Frontal cortex (tissue), 4 donors: ENCODE results near the gene DPP4. TPM values are rescaled to one million over a fixed set of nuclear protein-coding genes. Genes with fewer than 3 reads are reported as not detected.
"Not testable (repeated sequence)": the region's sequence is repeated elsewhere in the genome, so short reads cannot be mapped to it uniquely, and the experiment has no call there.

Experiments
- DNase-seq, 2 donors: peaks; one replicate each; pipeline ENCODE4 v3.0.0; 2012; ENCODE audit warnings: low spot score in 2 of 2
- FAIRE-seq: peaks from 2 replicates; lab custom pipeline; 2012; peaks lifted over from hg19 to GRCh38; lab: Jason Lieb, UNC
- total RNA-seq: library from RNA; depleted of rRNA; stranded (reverse); fragments of >200 nt; gene quantifications from one replicate; pipeline ENCODE4 v1.2.3, GENCODE V29; 2014
- donor health status: control.
- donor health status: control.
- donor health status: control.

The DPP4 gene
- total RNA-seq, 1 donor from 2014 or later: 8.6 TPM

- DNase-seq (no peak), FAIRE-seq (no peak)
Measured at GRCh38 chr2:161998857-161999256, 75.2 kb downstream of the DPP4 start.

- DNase-seq: no peak
- FAIRE-seq: no peak
Measured at GRCh38 chr2:161997916-161998471, 76.0 kb downstream of the DPP4 start.

GRCh38 chr2:161995553-161996016, 78.4 kb downstream of the DPP4 start:
- DNase-seq (no peak), FAIRE-seq (no peak)

GRCh38 chr2:161994761-161995520, 79.1 kb downstream of the DPP4 start:
- FAIRE-seq: no peak
- DNase-seq: no peak

- FAIRE-seq (no peak), DNase-seq (no peak)
Measured at GRCh38 chr2:161992531-161992930, 81.5 kb downstream of the DPP4 start.

GRCh38 chr2:161991991-161992390, 82.0 kb downstream of the DPP4 start:
- FAIRE-seq: no peak
- no peak for DNase-seq

- no peak for FAIRE-seq
- no peak for DNase-seq
Measured at GRCh38 chr2:161990741-161991140, 83.3 kb downstream of the DPP4 start.

GRCh38 chr2:161990036-161990435, 84.0 kb downstream of the DPP4 start:
- FAIRE-seq: no peak
- DNase-seq: no peak

- no peak for DNase-seq
Measured at GRCh38 chr2:161988589-161988988, 85.4 kb downstream of the DPP4 start.

GRCh38 chr2:161987311-161987710, 86.7 kb downstream of the DPP4 start:
- no peak for FAIRE-seq

More at GRCh38 chr2:161988589-161988988, 85.4 kb downstream of the DPP4 start:
- FAIRE-seq: no peak

GRCh38 chr2:161983866-161984265, 90.1 kb downstream of the DPP4 start:
- no peak for DNase-seq
- FAIRE-seq: no peak

More at GRCh38 chr2:161987311-161987710, 86.7 kb downstream of the DPP4 start:
- no peak for DNase-seq

GRCh38 chr2:161983331-161983651, 90.7 kb downstream of the DPP4 start:
- FAIRE-seq: no peak
- DNase-seq: no peak

- no peak for DNase-seq
- no peak for FAIRE-seq
Measured at GRCh38 chr2:161982548-161983330, 91.3 kb downstream of the DPP4 start.

- DNase-seq: no peak
- no peak for FAIRE-seq
Measured at GRCh38 chr2:161981679-161982250, 92.2 kb downstream of the DPP4 start.

GRCh38 chr2:161980976-161981375, 93.0 kb downstream of the DPP4 start:
- FAIRE-seq (no peak), DNase-seq (no peak)

- DNase-seq: no peak
- no peak for FAIRE-seq
Measured at GRCh38 chr2:161979490-161979889, 94.5 kb downstream of the DPP4 start.

GRCh38 chr2:161977926-161978325, 96.1 kb downstream of the DPP4 start:
- FAIRE-seq, DNase-seq: not testable (repeated sequence)

GRCh38 chr2:161976917-161977316, 97.1 kb downstream of the DPP4 start:
- FAIRE-seq (no peak), DNase-seq (no peak)

- FAIRE-seq (no peak), DNase-seq (no peak)
Measured at GRCh38 chr2:161976295-161976694, 97.7 kb downstream of the DPP4 start.

GRCh38 chr2:161975813-161976160, 98.2 kb downstream of the DPP4 start:
- DNase-seq: no peak
- no peak for FAIRE-seq
